Measurements from ENCODE around the gene FIGNL1.

The FIGNL1 gene

DNA sequence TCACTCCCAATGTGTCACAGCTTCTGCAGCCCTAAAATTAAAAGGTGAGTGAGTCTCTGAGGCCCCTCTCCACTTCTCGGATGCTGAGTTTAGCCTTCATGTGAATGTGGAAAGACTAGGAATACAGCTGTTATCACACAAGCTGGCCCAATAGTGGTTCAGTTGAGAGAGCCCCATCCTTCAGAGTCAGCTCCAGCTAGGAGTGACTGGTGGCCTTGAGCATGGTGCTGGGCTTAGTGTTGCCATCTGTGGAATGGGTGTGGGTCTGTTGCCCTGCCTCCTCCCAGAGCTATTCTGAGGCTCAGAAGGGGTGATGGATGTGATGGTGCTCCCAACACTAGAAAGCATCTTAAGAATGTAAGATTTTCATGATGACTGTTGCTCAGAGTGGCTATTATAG lies 55.8 kb downstream of the FIGNL1 start:
- DNase-seq: no peak
